HuH-7.5 (cell line): ENCODE results near the gene ANKLE2.
A peak's percentile ranks its signal among the peaks of the same experiment; 100 is the strongest.
"Not testable (repeated sequence)": the region's sequence is repeated elsewhere in the genome, so short reads cannot be mapped to it uniquely, and the experiment has no call there.

ENCODE experiments used
- DNase-seq: peaks from one replicate; pipeline ENCODE4 v3.0.0; 2011; ENCODE audit warnings: low spot score

ANKLE2 gene

DNA sequence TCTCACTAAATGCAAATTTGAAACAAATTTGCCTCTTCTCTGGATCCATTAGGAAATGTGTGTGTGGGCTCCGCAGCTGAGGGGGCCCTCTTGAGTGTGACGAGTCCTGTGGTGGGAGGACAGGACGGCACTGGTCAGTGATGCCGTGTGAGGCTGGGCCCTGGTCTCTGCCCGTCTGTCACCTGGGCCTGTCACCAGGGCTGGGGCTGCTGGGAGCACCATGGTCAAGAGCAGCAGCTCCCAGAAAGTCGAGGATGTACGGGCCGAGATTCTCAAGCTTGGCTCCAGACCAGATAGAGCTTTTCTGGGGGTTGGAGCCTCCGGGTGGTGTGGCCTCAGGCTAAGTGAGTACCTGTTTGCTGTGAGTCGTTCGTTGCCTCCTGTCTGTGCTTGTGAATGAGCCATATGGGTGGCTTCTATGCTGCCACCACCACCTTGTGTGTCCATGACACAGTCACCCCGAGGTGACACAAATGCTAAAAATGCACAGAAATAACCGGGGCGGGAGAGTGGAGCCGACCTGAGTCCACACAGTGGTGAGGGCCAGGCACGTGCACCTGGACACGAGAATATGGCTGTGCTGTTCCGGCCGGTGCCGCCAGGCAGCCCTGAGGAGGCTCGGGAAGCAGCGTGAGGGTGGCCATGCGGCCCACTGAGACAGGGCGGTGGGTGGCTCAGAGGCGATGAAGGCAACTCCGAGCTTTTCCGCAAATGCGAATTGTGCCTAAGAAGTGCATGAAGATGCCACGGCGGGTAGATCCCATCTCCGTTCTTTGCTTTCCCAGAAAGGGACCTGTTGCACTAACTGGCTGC, 42.3 kb downstream of the ANKLE2 start:
- no peak for DNase-seq

DNA sequence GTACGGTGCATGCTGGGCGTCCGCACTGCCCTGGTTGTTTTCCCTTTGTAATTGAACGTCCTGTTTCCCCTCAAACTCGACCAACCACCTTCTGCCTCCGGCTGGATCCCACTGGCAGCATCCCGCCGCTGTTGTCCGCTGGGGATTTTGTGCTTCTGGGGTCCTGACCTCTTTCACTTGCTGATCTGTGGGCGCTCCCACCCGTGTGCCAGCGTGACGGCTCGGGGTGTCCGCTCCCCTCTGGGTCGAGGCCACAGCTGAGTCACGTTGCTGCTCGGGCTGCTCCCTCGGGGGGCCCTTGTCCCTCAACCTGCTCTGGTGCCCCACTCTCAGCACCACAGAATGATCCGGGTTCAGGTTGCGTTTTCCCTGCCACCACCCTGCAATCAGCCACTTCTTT, 43.0 kb downstream of the ANKLE2 start:
- DNase-seq = no peak

DNA sequence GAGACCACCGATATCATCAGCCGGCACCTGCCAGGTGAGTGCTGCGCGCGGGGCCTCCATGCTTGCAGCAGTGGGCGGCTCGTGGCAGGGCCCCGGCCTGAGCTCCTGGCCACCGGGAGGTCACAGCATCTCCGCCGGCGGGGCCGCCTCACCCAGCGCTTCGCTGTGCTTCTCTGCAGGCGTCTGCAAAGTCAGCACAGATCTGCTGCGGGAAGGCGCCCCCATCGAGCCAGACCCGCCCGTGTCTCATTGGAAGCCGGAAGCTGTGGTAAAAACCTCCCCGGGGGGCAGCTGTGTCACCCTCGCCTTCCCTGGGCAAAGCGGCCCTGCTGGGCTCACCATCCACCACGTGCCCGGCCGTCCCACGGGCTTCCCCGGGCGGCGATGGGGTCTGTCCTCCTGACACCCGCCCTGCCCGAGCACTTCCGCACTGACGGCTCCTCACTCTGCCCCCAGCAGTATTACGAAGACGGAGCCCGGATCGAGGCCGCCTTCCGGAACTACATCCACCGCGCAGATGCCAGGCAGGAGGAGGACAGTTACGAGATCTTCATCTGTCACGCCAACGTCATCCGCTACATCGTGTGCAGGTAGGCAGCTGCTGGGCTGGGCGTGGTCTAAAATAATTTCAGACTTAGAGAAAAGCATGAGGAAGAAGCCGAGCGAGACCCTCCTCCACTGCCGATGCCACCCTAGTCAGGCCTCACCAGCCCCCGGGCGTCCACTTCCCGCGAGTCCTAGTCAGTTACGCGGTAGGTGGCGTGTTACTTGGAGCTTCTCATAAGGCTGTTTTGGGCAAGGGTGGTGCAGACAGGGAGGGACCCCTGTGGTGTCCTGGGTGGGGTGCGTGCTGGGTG, 43.9 kb downstream of the ANKLE2 start:
- DNase-seq = no peak

DNA sequence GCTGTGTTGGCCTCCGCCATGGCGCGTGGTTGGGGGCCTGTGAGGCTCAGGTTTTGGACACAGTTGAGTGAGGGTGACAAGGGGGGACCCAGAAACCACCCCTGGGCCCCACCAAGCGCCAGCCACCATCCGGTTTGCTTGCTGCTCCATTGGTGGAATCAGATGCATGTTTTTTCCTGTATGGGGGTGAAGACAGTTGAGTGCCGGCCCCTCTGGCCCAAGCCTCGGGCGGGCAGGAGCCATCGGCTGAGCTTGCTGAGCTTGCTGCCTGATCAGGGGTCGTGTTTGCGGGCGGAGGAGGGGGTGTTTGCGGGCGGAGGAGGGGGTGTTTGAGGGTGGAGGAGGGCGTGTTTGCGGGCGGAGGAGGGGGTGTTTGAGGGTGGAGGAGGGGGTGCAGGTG, 44.6 kb downstream of the ANKLE2 start:
- no peak for DNase-seq

DNA sequence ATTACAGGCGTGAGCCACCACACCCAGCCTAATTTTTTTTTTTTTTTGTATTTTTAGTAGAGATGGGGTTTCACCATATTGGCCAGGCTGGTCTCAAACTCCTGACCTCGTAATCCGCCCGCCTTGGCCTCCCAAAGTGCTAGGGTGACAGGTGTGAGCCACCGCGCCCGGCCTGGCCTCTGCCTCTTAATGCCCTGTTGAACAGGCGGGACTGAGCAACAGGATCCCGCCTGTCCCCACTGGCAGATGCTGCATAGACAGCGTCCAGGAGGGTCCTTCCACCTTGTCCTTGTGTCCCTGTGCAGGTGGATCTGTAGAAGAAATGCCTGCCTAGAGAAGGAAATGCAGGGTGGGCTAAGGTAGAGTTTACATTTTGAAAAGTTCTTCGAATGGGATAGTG, 45.3 kb downstream of the ANKLE2 start:
- DNase-seq = no peak

DNA sequence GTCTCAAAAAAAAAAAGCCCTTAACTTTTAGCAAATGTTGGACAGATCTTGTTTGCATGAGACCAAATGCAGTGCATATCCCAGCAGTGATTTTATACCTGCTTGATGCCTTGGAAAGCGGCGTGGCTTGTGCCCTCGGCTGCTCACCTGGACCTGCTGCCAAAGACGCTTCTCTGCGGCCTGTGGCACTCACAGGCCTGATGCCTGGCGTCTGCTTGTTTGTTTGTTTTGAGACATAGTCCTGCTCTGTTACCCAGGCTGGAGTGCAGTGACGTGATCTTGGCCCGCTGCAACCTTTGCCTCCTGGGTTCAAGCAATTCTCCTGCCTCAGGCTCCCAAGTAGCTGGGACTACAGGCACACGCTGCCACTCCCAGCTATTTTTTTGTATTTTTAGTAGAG, 45.8 kb downstream of the ANKLE2 start:
- no peak for DNase-seq

DNA sequence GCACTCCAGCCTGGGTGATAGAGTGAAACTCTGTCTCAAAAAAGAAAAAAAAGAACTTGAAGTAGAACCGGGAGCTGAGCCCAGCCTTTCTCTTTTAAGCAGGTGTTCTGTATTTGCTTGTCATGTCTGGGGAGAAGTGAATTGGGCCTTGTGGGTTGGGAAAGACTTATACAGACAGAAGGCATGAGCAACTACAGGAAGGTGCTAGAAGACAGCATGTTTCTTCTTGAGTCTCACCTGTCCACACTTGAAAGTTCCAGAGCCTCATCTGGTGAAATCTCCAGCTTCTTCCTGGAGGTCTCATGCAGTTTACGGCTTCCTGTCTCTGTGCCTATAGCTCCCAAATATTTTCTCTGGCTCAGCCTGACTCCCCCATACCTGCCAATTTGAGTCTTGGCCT, 48.5 kb downstream of the ANKLE2 start:
- no peak for DNase-seq

DNA sequence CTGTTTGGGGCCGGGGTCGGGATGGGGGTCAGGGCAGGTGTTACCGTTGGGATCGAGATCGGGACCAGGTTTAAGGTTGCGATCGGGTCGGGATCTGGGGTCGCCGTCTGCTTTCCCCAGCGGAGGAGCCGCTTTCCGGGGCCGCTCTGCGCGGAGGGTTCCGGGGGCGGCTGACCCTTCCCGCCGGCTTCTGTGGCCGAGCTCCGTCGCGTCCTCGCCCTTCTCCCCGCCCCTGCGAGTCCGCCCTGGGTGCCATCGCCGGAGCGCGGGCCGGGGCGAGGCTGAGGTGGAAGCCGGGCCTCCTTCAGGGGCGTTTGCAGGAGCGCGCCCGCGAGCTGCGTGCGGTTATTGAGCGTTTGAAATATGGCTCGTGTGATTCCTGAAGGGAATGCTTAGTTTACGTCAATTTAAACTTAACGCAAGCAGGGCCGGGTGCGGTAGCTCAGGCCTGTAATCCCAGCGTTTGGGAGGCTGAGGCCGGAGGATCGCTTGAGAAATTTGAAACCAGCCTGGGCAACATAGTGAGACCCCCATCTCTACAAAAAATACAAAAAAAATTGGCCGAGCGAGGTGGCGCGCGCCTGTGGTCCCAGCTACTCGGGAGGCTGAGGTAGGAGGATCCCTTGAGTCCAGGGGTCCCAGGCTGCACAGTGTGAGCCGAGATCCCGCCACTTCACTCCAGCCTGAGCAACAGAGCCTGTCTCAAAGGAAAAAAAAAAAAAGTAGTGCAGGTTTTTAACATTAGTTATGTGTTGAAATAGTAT, 50.4 kb downstream of the ANKLE2 start:
- DNase-seq = no peak

DNA sequence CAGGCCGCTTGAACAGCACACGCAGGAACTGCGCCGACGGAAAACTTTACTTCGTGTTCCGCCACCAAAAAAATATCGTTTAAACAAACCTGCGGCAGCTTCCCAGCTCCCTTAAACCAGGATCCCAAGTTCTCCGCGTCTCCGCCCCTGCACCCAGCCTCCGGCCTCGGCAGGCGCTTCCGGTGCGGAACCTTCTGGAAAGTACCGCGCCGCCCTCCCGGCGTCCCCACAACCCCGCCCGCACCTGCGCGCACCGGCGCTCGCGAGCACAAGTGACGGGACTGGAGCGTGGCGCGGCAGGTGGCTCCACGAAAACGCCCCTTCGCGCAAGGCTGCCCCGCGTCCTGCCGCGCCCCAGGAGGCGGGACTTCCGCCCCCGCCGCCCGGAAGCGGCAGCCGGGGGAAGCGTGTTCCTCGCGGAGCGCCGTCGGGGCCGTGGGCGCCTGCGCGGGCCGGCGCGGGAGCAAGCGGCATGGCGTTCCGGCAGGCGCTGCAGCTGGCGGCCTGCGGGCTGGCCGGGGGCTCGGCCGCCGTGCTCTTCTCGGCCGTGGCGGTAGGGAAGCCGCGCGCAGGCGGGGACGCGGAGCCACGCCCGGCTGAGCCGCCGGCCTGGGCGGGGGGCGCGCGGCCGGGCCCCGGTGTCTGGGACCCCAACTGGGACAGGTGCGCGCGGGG, 51.1 kb downstream of the ANKLE2 start, which contains the start of gene PGAM5:
PGAM5 (plus strand) TSS at position 438 of the 675 bp plus-strand sequence; CDS start at position 473, 35 bp downstream.
- DNase-seq = peak; percentile 85

DNA sequence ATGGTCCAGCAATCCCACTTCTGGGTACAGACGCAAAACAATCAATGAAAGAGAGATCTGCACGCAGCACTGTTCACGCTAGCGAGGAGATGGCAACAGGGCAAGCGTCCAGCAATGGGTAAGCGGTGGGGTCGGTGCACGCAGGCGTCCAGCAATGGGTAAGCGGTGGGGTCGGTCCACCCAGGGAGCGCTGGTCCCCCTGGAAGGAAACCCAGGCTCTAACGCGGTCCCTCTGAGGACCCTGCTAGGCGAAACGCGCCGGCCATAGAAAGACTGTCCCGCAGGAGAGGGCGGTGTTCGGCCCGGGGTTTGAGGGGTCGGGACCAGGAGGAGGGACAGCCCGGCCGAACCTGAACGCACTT, 51.6 kb downstream of the ANKLE2 start:
- DNase-seq = no peak

DNA sequence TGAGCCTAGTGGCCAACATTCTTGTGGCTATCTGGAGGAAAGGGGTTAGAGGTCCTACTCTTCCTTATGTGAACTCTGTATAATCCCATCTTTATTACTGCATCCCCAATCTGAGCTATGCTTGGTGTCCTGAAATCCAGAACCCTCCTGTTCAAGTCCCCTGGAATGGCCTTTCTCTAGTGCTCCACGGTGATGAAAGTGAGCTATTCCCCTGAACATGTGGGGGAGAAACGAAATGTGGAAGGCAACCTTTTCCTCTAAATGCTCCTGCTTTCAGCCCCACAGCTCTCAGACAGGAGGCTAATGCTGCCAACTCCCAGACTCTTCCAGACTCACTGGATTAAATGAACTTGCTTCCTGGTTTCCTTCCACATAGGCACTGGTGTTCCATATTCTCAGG, 53.5 kb downstream of the ANKLE2 start:
- DNase-seq = no peak

DNA sequence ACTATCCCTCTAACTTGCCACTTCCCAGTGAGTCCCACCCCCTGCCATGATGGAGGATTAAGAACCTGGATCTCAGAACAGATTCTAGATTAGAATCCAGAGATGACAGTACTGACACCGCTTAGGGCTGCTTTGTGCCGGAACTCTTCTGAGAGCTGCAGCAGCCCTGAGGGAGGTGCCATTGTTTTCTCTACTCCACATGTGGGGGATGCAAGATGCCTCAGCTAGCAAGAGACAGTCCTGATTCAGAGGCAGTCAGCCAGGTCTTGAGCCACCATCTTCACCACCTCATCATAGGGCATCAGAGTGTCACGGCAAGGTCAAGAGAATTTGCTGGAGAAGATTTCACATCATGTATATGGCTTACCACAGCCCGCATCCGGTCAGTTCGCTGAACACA, 54.4 kb downstream of the ANKLE2 start:
- DNase-seq = no peak

DNA sequence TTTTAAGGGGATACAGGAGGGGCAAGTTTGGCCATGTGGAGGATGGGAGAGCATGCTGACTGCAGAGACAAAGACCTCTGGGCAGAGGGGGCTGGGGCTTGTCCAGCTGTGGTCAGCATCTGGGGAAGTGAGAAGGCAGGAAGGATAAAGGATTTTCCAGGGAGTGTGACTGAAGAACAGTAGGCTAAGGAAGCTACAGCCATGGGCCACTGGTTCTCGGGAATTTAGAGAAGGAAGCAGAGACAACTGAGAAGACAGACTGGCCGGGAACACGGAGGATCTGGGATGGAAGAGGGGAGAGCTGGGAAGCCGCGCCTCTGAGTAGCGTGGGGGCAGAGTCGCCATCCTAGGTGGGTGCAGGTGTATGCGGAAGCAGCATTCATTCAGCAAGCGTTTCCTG, 58.0 kb downstream of the ANKLE2 start:
- no peak for DNase-seq

DNA sequence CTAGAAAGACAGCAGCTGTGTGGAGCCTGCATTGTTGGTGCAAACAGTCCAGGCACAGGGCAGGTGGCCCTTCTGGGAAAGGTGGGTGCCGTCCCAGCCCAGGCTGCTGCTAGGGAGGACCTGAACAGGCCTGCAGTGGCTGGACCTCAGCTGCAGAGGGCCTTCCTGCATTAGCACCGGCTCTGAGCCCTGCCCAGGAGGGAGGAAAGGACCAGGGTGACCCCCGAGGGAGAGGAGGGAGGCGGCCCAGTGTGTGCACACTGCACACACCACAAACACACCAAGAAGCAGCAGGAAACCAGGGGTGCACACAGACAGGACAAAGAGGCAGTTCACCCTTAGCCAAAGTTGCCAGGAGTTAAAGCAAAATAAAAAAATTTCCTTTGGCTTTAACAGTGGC, 59.0 kb downstream of the ANKLE2 start:
- no peak for DNase-seq

DNA sequence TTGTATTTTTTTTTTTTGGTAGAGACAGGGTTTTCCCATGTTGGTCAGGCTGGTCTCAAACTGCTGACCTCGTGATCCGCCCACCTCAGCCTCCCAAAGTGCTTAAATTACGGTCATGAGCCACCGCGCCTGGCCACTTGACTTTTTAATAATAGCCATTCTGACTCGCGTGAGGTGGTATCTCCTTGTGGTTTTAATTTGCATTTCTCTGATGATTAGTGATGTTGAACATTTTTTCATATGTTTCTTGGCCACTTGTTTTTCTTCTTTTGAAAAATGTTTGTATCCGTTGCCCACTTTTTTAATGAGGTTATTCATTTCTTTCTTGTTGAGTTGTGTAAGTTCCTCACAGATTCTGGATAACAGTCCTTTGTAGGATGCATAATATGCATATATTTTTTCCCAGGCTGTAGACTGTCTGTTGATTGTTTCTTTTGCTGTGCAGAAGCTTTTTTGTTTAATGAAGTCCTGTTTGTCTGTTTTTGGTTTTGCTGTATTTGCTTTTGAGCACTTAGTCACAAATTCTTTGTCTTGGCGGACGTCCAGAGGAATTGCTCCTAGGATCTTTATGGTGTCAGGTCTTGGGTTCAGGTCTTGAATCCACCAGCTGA, 61.3 kb downstream of the ANKLE2 start:
- DNase-seq = no peak

DNA sequence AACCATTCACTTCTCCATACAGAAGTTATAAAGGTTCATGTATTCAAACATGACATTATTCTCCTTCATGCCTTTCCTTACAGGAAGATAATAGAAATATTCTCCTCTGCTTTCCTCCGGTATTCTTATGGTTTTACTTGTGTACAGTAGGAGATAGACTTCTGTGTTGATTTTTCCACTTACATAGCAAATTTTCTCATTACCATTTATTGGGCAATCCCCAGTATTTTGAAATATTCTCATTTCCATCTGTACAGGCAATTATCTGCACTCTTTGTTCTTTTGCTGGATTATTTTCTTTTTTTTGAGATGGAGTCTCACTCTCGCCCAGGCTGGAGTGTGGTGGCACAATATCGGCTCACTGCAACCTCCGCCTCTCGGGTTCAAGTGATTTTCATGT, 63.3 kb downstream of the ANKLE2 start:
- DNase-seq = no peak

DNA sequence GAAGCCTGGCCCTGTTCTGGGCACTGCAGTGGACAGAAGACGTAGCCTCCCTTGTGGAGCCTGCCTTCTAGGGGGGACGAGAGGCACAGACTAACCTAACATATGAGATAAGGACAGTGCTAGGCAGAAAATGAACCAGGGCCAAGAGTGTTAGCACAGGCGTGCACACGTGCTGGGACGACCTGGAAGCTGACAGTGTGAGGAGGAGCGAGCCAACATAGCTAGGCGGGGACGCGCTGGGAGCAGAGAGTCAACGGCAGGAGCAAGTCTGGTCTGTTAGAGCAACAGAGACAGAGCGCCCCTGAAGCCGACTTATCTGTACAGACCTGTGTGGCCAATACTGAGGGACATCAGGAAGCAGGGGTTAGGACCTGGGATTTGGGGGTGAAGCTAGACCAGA, 66.2 kb downstream of the ANKLE2 start:
- DNase-seq = no peak

DNA sequence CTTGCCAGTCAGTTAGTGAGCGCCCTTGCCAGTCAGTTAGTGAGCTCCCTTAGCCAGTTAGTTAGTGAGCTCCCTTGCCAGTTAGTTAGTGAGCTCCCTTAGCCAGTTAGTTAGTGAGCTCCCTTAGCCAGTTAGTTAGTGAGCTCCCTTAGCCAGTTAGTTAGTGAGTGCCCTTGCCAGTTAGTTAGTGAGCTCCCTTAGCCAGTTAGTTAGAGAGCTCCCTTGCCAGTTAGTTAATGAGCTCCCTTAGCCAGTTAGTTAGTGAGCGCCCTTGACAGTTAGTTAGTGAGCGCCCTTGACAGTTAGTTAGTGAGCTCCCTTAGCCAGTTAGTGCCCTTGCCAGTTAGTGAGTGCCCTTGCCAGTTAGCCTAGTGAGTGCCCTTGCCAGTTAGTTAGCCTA, 66.7 kb downstream of the ANKLE2 start:
- DNase-seq = not testable (repeated sequence)

DNA sequence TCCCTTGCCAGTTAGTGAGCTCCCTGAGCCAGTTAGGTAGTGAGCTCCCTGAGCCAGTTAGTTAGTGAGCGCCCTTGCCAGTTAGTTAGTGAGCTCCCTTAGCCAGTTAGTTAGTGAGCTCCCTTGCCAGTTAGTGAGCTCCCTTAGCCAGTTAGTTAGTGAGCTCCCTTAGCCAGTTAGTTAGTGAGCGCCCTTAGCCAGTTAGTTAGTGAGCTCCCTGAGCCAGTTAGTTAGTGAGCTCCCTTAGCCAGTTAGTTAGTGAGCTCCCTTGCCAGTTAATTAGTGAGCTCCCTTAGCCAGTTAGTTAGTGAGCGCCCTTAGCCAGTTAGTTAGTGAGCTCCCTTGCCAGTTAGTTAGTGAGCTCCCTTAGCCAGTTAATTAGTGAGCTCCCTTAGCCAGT, 69.6 kb downstream of the ANKLE2 start:
- DNase-seq = not testable (repeated sequence)

DNA sequence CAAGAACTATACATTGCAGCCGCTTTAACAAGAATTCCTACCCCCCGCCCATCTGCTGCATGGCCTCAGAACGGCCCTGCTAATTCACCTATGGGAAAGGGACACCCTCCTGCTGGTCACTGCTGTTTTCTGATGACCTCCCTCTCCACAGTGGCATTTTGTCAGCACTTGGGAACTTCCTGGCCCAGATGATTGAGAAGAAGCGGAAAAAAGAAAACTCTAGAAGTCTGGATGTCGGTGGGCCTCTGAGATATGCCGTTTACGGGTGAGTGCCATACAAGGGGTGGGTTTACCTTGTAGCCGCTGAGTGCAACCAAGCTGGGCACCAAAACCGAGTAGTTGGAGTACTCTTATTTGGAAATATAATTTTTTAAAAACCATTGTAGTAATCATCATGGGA, 71.5 kb downstream of the ANKLE2 start:
- DNase-seq = no peak

DNA sequence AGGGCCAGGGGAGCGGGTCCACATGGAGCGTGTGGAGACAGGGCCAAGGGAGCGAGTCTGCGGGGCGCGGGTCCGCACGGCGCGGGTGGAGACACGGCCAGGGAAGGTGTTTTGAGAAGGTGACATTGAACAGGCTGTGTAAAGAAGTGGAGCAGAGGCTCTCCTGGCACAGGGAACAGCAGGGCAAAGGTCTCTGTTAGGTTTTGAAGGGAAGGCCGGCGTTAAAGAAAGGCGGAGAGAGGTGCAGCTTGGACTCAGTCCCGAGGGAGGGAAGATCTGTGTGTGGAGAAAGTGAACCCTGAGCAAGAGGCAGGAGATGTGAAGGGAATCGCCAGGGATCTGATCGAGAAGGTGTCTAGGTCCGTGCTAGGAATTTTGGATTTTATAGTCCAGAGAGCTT, 72.4 kb downstream of the ANKLE2 start:
- DNase-seq = peak; percentile 46
